Liver (tissue), 9 donors: ENCODE results near the gene SLC25A1. TPM values are rescaled to one million over a fixed set of nuclear protein-coding genes. Genes with fewer than 3 reads are reported as not detected.

Experiments used
- DNase-seq: peaks from one replicate; pipeline ENCODE4 v3.0.0-alpha.2; 2017; ENCODE audit warnings: low spot score
- H3K27ac ChIP-seq, 2 donors: one replicate each; pipeline ENCODE4 v1.7.0; 2013; ENCODE audit warnings: inconsistent platforms in 2 of 2, low read length in 2 of 2, control low read depth in 1 of 2, low read depth in 1 of 2, mild to moderate bottlenecking in 1 of 2
- H3K27me3 ChIP-seq, 4 donors: one replicate each; pipeline versions ENCODE4 v1.6.1 to v1.7.0; 2013; ENCODE audit warnings: low read length in 3 of 4, inconsistent platforms in 1 of 4, mild to moderate bottlenecking in 1 of 4, moderate library complexity in 1 of 4; ENCODE audit not compliant: control insufficient read depth in 4 of 4, insufficient read depth in 4 of 4
- H3K36me3 ChIP-seq, 4 donors: one replicate each; pipeline versions ENCODE4 v1.6.1 to v1.7.0; 2013; ENCODE audit warnings: low read length in 3 of 4, mild to moderate bottlenecking in 3 of 4, low read depth in 1 of 4, moderate library complexity in 1 of 4; ENCODE audit not compliant: control insufficient read depth in 4 of 4, insufficient read depth in 3 of 4
- H3K4me1 ChIP-seq, 4 donors: one replicate each; pipeline versions ENCODE4 v1.6.1 to v1.7.0; 2013; ENCODE audit warnings: low read length in 3 of 4, mild to moderate bottlenecking in 3 of 4, moderate library complexity in 1 of 4; ENCODE audit not compliant: control insufficient read depth in 4 of 4, insufficient read depth in 4 of 4
- H3K4me3 ChIP-seq, 3 donors: one replicate each; pipeline versions ENCODE4 v1.6.1 to v1.7.0; 2013; ENCODE audit warnings: low read length in 3 of 3, control low read depth in 1 of 3, low read depth in 1 of 3, mild to moderate bottlenecking in 1 of 3
- H3K9ac ChIP-seq, 2 donors: one replicate each; pipeline ENCODE4 v1.7.0; 2013; ENCODE audit warnings: low read length in 2 of 2, mild to moderate bottlenecking in 2 of 2, moderate library complexity in 2 of 2, control low read depth in 1 of 2, low read depth in 1 of 2
- H3K9me3 ChIP-seq, 4 donors: one replicate each; pipeline versions ENCODE4 v1.6.1 to v1.7.0; 2013; ENCODE audit warnings: low read length in 3 of 4; ENCODE audit not compliant: control insufficient read depth in 4 of 4
- EGR1 ChIP-seq, 2 donors: IDR thresholded peaks; 2 replicates each; pipeline ENCODE4 v1.6.1; 2016 to 2018; ENCODE audit warnings: antibody characterized with exemption in 2 of 2, low read depth in 2 of 2
- FOXA1 ChIP-seq: IDR thresholded peaks from 2 replicates; pipeline ENCODE4 v1.6.1; 2016; ENCODE audit warnings: antibody characterized with exemption
- FOXA2 ChIP-seq: IDR thresholded peaks from 2 replicates; pipeline ENCODE4 v1.6.1; 2016; ENCODE audit warnings: antibody characterized with exemption
- GABPA ChIP-seq, 2 donors: IDR thresholded peaks in 1 of 2; conservative IDR thresholded peaks in 1 of 2; 2 replicates each; pipeline ENCODE4 v1.6.1; 2016; ENCODE audit warnings: antibody characterized with exemption in 2 of 2, mild to moderate bottlenecking in 1 of 2, moderate library complexity in 1 of 2
- HNF4A ChIP-seq, 2 donors: conservative IDR thresholded peaks; 2 replicates each; pipeline ENCODE4 v1.6.1; 2016; ENCODE audit warnings: antibody characterized with exemption in 2 of 2, mild to moderate bottlenecking in 2 of 2
- HNF4G ChIP-seq: IDR thresholded peaks from 2 replicates; pipeline ENCODE4 v1.6.1; 2016; ENCODE audit warnings: antibody characterized with exemption
- JUND ChIP-seq, 2 donors: IDR thresholded peaks; 2 replicates each; pipeline ENCODE4 v1.6.1; 2016; ENCODE audit warnings: antibody characterized with exemption in 2 of 2
- NR2F2 ChIP-seq: IDR thresholded peaks from 2 replicates; pipeline ENCODE4 v1.6.1; 2016; ENCODE audit warnings: antibody characterized with exemption
- RAD21 ChIP-seq, 2 donors: IDR thresholded peaks; 2 replicates each; pipeline ENCODE4 v1.6.1; 2016; ENCODE audit warnings: antibody characterized with exemption in 2 of 2, mild to moderate bottlenecking in 2 of 2
- RXRA ChIP-seq, 2 donors: IDR thresholded peaks; 2 replicates each; pipeline ENCODE4 v1.6.1; 2017 to 2018; ENCODE audit warnings: antibody characterized with exemption in 2 of 2, mild to moderate bottlenecking in 1 of 2
- SP1 ChIP-seq: IDR thresholded peaks from 2 replicates; pipeline ENCODE4 v1.6.1; 2018; ENCODE audit warnings: antibody characterized with exemption, mild to moderate bottlenecking
- TAF1 ChIP-seq: conservative IDR thresholded peaks from 2 replicates; pipeline ENCODE4 v1.6.1; 2016; ENCODE audit warnings: antibody characterized with exemption, mild to moderate bottlenecking
- YY1 ChIP-seq: IDR thresholded peaks from 2 replicates; pipeline ENCODE4 v1.6.1; 2016; ENCODE audit warnings: antibody characterized with exemption, mild to moderate bottlenecking
- WGBS: extraction: QIAGEN DNeasy Blood & Tissue Kit; methylation state at CpG from one replicate; pipeline ENCODE4 v1.1.7; 2013; 5-methylcytosine and 5-hydroxymethylcytosine counted together
- polyA plus RNA-seq, 2 donors: library from polyadenylated mRNA; stranded (reverse) in 1 of 2; unstranded in 1 of 2; fragments of 200-250 nt in 1 of 2; fragments of >200 nt in 1 of 2; fragmentation: Nextera tagmentation in 1 of 2; extraction: Ambion mirVana in 1 of 2; gene quantifications; one replicate each; pipeline versions ENCODE4 v1.2.1 to v1.2.3, GENCODE V29; 2013 to 2015
- total RNA-seq, 2 donors: library from RNA; depleted of rRNA; stranded (reverse); fragments of >200 nt; gene quantifications; one replicate each; pipeline ENCODE4 v1.2.3, GENCODE V29; 2014
- TF ChIP-seq, protein P1 (sequence below): IDR thresholded peaks from 2 replicates; pipeline ENCODE4 v1.6.1; 2016; ENCODE audit warnings: antibody characterized with exemption
- TF ChIP-seq, protein P2 (sequence below): fragments of 150-350 bp; IDR thresholded peaks from 2 replicates; pipeline ENCODE4 v1.5.1; 2017; ENCODE audit warnings: improper control_type of control experiment, low read depth, low read length; ENCODE audit not compliant: missing input control
- TF ChIP-seq, protein P3 (sequence below): IDR thresholded peaks from 2 replicates; pipeline ENCODE4 v1.6.1; 2016; ENCODE audit warnings: antibody characterized with exemption
- TF ChIP-seq, protein P4 (sequence below): IDR thresholded peaks from 2 replicates; pipeline ENCODE4 v1.6.1; 2016; ENCODE audit warnings: antibody characterized with exemption
- TF ChIP-seq, protein P5 (sequence below): IDR thresholded peaks from 2 replicates; pipeline ENCODE4 v1.6.1; 2016; ENCODE audit warnings: antibody characterized with exemption, mild to moderate bottlenecking
- donor health status: healthy.
- donor health status: healthy.
- donor health status: healthy.
- donor health status: healthy.
- donor health status: healthy.

Gene SLC25A1
- total and polyA plus RNA-seq, 4 donors = 59.5 to 78.3 (median 73.9) TPM

DNA sequence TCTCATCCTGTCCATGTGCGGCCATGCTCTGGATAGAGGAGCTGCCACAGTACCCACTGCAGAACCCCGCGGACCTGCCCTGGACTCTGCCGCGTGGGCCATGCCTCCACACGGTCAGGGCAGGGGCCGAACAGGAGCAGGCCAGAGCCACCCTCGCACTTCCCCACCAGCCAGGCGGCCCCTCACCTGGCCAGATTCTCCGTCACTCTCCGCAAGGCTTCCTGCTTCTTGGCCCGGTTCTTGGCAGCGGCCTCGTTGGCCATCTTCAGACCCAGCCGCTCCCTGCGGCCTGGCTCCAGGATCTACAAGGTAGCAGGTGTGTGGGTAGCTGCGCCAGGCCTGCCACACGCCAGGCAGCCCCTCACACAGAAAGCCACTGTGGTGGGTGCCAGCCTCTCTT, 43.7 kb downstream of the SLC25A1 start:
- WGBS = 92% methylated on average over 18 of the region's 18 CpGs
- peaks cover 11 to 61% (median 31%) of the 10 kb centered on the region in 4 donors for H3K36me3 ChIP-seq
- no peak overlapping the region for H3K4me3 ChIP-seq
- no peak for TF ChIP-seq NR2F2
- no peak for TF ChIP-seq EGR1 (IDR thresholded peaks at IDR 0.05; ENCODE audit: low read depth in 2 of 2)
- TF ChIP-seq RXRA (IDR thresholded peaks at IDR 0.05) = no peak
- TF ChIP-seq JUND (IDR thresholded peaks at IDR 0.05) = no peak
- TF ChIP-seq RAD21 (IDR thresholded peaks at IDR 0.05) = no peak
- no peak for TF ChIP-seq TAF1
- TF ChIP-seq, protein P1, sequence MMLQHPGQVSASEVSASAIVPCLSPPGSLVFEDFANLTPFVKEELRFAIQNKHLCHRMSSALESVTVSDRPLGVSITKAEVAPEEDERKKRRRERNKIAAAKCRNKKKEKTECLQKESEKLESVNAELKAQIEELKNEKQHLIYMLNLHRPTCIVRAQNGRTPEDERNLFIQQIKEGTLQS = no peak
- no peak for TF ChIP-seq GABPA (IDR thresholded peaks at IDR 0.05 in 1 of 2, conservative IDR thresholded peaks at IDR 0.05 in 1 of 2)
- TF ChIP-seq FOXA2 = no peak
- TF ChIP-seq, protein P2, sequence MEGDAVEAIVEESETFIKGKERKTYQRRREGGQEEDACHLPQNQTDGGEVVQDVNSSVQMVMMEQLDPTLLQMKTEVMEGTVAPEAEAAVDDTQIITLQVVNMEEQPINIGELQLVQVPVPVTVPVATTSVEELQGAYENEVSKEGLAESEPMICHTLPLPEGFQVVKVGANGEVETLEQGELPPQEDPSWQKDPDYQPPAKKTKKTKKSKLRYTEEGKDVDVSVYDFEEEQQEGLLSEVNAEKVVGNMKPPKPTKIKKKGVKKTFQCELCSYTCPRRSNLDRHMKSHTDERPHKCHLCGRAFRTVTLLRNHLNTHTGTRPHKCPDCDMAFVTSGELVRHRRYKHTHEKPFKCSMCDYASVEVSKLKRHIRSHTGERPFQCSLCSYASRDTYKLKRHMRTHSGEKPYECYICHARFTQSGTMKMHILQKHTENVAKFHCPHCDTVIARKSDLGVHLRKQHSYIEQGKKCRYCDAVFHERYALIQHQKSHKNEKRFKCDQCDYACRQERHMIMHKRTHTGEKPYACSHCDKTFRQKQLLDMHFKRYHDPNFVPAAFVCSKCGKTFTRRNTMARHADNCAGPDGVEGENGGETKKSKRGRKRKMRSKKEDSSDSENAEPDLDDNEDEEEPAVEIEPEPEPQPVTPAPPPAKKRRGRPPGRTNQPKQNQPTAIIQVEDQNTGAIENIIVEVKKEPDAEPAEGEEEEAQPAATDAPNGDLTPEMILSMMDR = no peak
- no peak for TF ChIP-seq FOXA1
- TF ChIP-seq HNF4A (conservative IDR thresholded peaks at IDR 0.05) = no peak
- TF ChIP-seq, protein P3, sequence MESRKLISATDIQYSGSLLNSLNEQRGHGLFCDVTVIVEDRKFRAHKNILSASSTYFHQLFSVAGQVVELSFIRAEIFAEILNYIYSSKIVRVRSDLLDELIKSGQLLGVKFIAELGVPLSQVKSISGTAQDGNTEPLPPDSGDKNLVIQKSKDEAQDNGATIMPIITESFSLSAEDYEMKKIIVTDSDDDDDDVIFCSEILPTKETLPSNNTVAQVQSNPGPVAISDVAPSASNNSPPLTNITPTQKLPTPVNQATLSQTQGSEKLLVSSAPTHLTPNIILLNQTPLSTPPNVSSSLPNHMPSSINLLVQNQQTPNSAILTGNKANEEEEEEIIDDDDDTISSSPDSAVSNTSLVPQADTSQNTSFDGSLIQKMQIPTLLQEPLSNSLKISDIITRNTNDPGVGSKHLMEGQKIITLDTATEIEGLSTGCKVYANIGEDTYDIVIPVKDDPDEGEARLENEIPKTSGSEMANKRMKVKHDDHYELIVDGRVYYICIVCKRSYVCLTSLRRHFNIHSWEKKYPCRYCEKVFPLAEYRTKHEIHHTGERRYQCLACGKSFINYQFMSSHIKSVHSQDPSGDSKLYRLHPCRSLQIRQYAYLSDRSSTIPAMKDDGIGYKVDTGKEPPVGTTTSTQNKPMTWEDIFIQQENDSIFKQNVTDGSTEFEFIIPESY = no peak
- no peak overlapping the region for H3K27ac ChIP-seq
- H3K9me3 ChIP-seq = no peaks in the 10 kb centered on the region
- H3K9ac ChIP-seq = no peak overlapping the region
- no peaks in the 10 kb centered on the region for H3K4me1 ChIP-seq
- H3K27me3 ChIP-seq = no peaks in the 10 kb centered on the region
- DNase-seq = no peak

DNA sequence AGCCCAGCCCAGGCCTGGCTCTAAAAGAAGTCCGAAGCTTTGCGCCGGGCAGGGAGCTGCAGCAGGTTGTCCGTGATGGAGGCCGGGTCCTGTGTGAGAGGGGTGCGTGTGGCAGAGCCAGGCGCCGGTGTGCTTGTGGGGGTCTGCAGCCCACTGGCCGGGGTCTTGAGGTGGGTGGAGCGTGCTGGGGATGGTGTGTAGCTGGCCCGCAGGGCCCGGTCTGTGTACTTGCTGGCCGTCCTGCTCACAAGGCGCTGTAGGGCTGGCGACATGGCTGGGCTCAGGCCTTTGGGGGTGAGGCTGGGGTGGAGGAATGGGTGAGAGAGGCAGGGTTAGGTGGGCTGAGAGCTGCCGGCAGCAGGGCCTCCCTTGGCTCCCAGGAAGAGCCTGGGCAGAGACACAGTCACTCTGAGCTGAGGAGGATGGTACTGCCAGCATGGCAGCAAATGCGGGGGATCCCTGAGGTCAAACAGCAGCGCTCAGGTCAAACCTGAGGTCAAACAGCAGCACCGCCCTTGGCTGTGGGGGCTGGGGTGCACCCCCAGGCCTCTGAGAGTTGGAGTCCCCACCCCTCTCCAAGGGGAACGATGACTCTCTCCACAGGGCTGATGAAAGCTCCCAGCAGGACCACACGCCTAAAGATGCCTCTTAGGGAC, 44.2 kb downstream of the SLC25A1 start:
- no peaks in the 10 kb centered on the region for H3K27me3 ChIP-seq
- no peak overlapping the region for H3K27ac ChIP-seq
- no peak for DNase-seq
- WGBS = 96% methylated on average over 21 of the region's 21 CpGs
- no peaks in the 10 kb centered on the region for H3K9me3 ChIP-seq
- TF ChIP-seq RXRA (IDR thresholded peaks at IDR 0.05) (no peak), NR2F2 (no peak), SP1 (no peak), YY1 (no peak), JUND (IDR thresholded peaks at IDR 0.05) (no peak), HNF4A (conservative IDR thresholded peaks at IDR 0.05) (no peak), HNF4G (no peak), RAD21 (IDR thresholded peaks at IDR 0.05) (no peak), GABPA (IDR thresholded peaks at IDR 0.05 in 1 of 2, conservative IDR thresholded peaks at IDR 0.05 in 1 of 2) (no peak), FOXA1 (no peak), TAF1 (no peak)
- TF ChIP-seq, protein P1 = no peak
- TF ChIP-seq, protein P4, sequence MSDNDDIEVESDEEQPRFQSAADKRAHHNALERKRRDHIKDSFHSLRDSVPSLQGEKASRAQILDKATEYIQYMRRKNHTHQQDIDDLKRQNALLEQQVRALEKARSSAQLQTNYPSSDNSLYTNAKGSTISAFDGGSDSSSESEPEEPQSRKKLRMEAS = no peak
- TF ChIP-seq, protein P2 = no peak
- TF ChIP-seq, protein P5, sequence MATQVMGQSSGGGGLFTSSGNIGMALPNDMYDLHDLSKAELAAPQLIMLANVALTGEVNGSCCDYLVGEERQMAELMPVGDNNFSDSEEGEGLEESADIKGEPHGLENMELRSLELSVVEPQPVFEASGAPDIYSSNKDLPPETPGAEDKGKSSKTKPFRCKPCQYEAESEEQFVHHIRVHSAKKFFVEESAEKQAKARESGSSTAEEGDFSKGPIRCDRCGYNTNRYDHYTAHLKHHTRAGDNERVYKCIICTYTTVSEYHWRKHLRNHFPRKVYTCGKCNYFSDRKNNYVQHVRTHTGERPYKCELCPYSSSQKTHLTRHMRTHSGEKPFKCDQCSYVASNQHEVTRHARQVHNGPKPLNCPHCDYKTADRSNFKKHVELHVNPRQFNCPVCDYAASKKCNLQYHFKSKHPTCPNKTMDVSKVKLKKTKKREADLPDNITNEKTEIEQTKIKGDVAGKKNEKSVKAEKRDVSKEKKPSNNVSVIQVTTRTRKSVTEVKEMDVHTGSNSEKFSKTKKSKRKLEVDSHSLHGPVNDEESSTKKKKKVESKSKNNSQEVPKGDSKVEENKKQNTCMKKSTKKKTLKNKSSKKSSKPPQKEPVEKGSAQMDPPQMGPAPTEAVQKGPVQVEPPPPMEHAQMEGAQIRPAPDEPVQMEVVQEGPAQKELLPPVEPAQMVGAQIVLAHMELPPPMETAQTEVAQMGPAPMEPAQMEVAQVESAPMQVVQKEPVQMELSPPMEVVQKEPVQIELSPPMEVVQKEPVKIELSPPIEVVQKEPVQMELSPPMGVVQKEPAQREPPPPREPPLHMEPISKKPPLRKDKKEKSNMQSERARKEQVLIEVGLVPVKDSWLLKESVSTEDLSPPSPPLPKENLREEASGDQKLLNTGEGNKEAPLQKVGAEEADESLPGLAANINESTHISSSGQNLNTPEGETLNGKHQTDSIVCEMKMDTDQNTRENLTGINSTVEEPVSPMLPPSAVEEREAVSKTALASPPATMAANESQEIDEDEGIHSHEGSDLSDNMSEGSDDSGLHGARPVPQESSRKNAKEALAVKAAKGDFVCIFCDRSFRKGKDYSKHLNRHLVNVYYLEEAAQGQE = no peak
- H3K4me3 ChIP-seq = no peak overlapping the region
- no peaks in the 10 kb centered on the region for H3K4me1 ChIP-seq
- H3K9ac ChIP-seq = no peak overlapping the region
- peaks cover 8 to 56% (median 27%) of the 10 kb centered on the region in 4 donors for H3K36me3 ChIP-seq
